Transverse colon (tissue), 4 donors: ENCODE results near the gene CDON. TPM values are rescaled to one million over a fixed set of nuclear protein-coding genes. Genes with fewer than 3 reads are reported as not detected.

ENCODE experiments used
- DNase-seq: peaks from one replicate; pipeline ENCODE4 v3.0.0-alpha.2; 2019
- H3K27ac ChIP-seq, 4 donors: fragments of 200-600 bp; sonication (generic); 2 replicates each; pipeline ENCODE4 v1.5.1; 2016 to 2018; ENCODE audit warnings: inconsistent platforms in 4 of 4
- H3K27me3 ChIP-seq: fragments of 200-600 bp; sonication (generic); 2 replicates; pipeline ENCODE4 v1.5.1; 2017; ENCODE audit warnings: inconsistent platforms
- H3K36me3 ChIP-seq, 4 donors: fragments of 200-600 bp; sonication (generic); 2 replicates each; pipeline ENCODE4 v1.5.1; 2017 to 2019; ENCODE audit warnings: inconsistent platforms in 4 of 4
- H3K4me1 ChIP-seq, 4 donors: fragments of 200-600 bp; sonication (generic); 2 replicates each; pipeline ENCODE4 v1.5.1; 2017 to 2020; ENCODE audit warnings: inconsistent platforms in 4 of 4
- H3K4me3 ChIP-seq, 4 donors: fragments of 200-600 bp; sonication (generic); 1 replicate in 1 of 4; 2 replicates in 3 of 4; pipeline versions ENCODE4 v1.5.1 to v1.6.1; 2017 to 2019; ENCODE audit warnings: inconsistent platforms in 4 of 4
- H3K9me3 ChIP-seq, 2 donors: fragments of 200-600 bp; sonication (generic); 2 replicates each; pipeline ENCODE4 v1.5.1; 2017 to 2019; ENCODE audit warnings: inconsistent platforms in 2 of 2
- EP300 ChIP-seq: sonication (generic); formaldehyde crosslinking; IDR thresholded peaks from one replicate; pipeline ENCODE4 v1.6.1; 2017; ENCODE audit warnings: antibody characterized with exemption, low read depth
- POLR2A ChIP-seq: fragments of 450-650 bp; IDR thresholded peaks from one replicate; pipeline ENCODE4 v1.6.1; 2016; ENCODE audit warnings: antibody characterized with exemption, mild to moderate bottlenecking, moderate library complexity
- POLR2AphosphoS5 ChIP-seq, 3 donors: sonication (generic); formaldehyde crosslinking; IDR thresholded peaks; one replicate each; pipeline ENCODE4 v1.6.1; 2016; ENCODE audit warnings: antibody characterized with exemption in 3 of 3
- WGBS, 2 donors: methylation state at CpG; one replicate each; pipeline ENCODE4 v1.1.5; 2018; ENCODE audit warnings: low coverage in 1 of 2; 5-methylcytosine and 5-hydroxymethylcytosine counted together
- in situ Hi-C, 4 donors: fragments of 200-750 bp; cut with MboI; loops; one replicate each; pipeline versions ENCODE4 v1.15.0 to v1.15.1; 2017; ENCODE audit warnings: low sequenced_read_pairs in 3 of 4, low pct_ligation_motif_present in 1 of 4, low pct_unique_long_range_greater_than_20kb in 1 of 4
- intact Hi-C: fragments of 100-400 bp; cut with DNase I; formaldehyde crosslinking; loops from one replicate; pipeline ENCODE4 v1.15.1; 2023; ENCODE audit warnings: low total_unique reads
- total RNA-seq, 4 donors: library from RNA; depleted of rRNA; stranded (reverse); fragments of >200 nt; gene quantifications; one replicate each; pipeline ENCODE4 v1.1.0, GENCODE V29; 2016
- TF ChIP-seq, protein P1 (sequence below), 5 experiments: fragments of 200-600 bp in 3 of 5; fragments of 450-650 bp in 2 of 5; sonication (generic) in 3 of 5; IDR thresholded peaks; 1 replicate in 2 of 5; 2 replicates in 3 of 5; pipeline ENCODE4 v1.5.1; 2016 to 2017; ENCODE audit warnings: antibody characterized with exemption in 5 of 5, inconsistent platforms in 3 of 5, mild to moderate bottlenecking in 2 of 5, moderate library complexity in 1 of 5

Gene CDON
- total RNA-seq, 4 donors from 2014 or later = 7.6 to 31.0 (median 9.9) TPM

DNA sequence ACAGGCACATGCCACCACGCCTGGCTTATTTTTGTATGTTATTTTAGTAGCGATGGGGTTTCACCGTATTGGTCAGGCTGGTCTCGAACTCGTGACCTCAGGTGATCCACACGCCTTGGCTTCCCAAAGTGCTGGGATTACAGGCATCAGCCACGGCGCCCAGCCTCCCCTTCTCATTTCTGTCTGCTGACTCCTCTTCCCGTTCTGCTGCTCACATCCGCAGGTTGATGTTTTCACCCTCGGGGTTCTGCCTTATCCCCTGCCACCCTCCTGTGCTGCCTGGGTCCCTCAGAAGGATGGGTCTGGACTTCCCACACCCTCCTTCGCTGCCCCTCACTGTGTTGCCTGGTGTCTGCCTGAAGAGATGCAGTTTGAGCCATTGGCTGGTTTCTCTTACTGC is 136.0 kb downstream of the CDON start:
- Histone ChIP-seq H3K36me3 (no peaks in the 10 kb centered on the region), H3K4me1 (peaks cover 0 to 9% (median 2%) of the 10 kb centered on the region in 4 donors), H3K4me3 (no peak overlapping the region), H3K27ac (no peak overlapping the region), H3K27me3 (peaks cover 10% of the 10 kb centered on the region), H3K9me3 (no peaks in the 10 kb centered on the region)
- DNase-seq = no peak
- WGBS, 2 donors = 85 to 89% methylated on average over 8 to 12 of the region's 12 CpGs
- intact Hi-C loops = no loop called here
- TF ChIP-seq, protein P1, sequence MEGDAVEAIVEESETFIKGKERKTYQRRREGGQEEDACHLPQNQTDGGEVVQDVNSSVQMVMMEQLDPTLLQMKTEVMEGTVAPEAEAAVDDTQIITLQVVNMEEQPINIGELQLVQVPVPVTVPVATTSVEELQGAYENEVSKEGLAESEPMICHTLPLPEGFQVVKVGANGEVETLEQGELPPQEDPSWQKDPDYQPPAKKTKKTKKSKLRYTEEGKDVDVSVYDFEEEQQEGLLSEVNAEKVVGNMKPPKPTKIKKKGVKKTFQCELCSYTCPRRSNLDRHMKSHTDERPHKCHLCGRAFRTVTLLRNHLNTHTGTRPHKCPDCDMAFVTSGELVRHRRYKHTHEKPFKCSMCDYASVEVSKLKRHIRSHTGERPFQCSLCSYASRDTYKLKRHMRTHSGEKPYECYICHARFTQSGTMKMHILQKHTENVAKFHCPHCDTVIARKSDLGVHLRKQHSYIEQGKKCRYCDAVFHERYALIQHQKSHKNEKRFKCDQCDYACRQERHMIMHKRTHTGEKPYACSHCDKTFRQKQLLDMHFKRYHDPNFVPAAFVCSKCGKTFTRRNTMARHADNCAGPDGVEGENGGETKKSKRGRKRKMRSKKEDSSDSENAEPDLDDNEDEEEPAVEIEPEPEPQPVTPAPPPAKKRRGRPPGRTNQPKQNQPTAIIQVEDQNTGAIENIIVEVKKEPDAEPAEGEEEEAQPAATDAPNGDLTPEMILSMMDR (IDR thresholded peaks at IDR 0.05) = no peak
- no peak for TF ChIP-seq POLR2A
- TF ChIP-seq POLR2AphosphoS5 (IDR thresholded peaks at IDR 0.05) = no peak
- TF ChIP-seq EP300 = no peak
- in situ Hi-C loops = loop anchor here in 2 of 4 donors (10.0 kb wide), 1 partner anchor 268 kb away; no protein-coding TSS in a partner anchor

DNA sequence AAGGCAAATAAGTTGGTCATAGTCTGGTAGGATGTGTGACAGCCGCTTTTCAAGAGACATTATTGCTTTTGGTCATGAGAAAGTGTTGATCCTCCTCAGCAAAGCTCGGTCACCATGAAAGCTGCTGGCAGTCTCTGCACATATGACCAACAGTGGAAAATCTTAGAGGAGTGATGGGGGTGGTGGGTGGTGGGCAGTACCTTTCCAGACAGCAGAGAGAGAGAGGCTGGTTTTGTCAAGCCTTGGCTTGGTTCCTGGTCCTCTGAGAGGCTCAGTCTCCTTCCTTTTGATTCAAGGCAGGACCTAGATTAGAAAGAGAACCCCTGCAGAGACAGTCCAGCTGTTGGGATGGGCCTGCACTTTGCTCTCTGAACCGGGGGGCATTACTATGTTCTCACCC is 136.9 kb downstream of the CDON start:
- Histone ChIP-seq H3K9me3 (no peaks in the 10 kb centered on the region), H3K4me1 (peaks cover 0 to 9% (median 4%) of the 10 kb centered on the region in 4 donors), H3K36me3 (no peaks in the 10 kb centered on the region), H3K27ac (no peak overlapping the region), H3K27me3 (peaks cover 10% of the 10 kb centered on the region), H3K4me3 (no peak overlapping the region)
- in situ Hi-C loops (loop anchor here in 2 of 4 donors (10.0 kb wide), 1 partner anchor 269 kb away; no protein-coding TSS in a partner anchor), intact Hi-C loops (no loop called here)
- no peak for DNase-seq
- TF ChIP-seq EP300 (no peak), POLR2A (no peak), POLR2AphosphoS5 (IDR thresholded peaks at IDR 0.05) (no peak)
- TF ChIP-seq, protein P1 (IDR thresholded peaks at IDR 0.05) = no peak
- 47% methylated on average over 3 of the region's 3 CpGs; no CpG with 5 or more reads in 1 of the 2 donors for WGBS, 2 donors

DNA sequence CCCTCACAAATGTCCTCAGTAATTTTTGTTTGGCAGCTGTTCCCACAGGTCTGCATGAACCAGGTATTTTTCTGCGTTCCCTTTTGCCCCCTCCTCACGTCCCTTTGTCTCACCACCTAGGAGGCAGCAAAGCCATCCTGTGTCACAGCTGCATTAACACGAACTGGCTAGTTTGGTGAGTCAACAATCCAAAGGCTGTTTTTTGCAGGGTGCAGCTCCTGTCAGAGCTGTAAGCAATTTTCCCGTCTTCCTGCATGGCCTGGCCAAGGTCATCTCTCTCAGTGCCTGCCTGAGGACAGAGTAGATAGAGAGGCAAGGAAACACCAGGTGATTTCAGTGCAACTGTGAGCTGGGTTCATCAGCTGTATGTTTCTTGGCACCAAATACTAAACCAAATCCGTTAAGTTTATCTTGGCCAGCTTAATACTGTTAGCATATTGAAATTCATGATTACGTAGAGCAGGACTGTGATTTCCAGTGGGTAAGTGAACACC is 137.4 kb downstream of the CDON start:
- H3K4me3 ChIP-seq = no peak overlapping the region
- no peaks in the 10 kb centered on the region for H3K36me3 ChIP-seq
- TF ChIP-seq EP300 = no peak
- TF ChIP-seq POLR2AphosphoS5 (IDR thresholded peaks at IDR 0.05) = peak in 1 of 3 donors; percentile 14
- TF ChIP-seq, protein P1 (IDR thresholded peaks at IDR 0.05) = peak in 1 of 5 experiments; percentile 32
- peaks cover 0 to 12% (median 4%) of the 10 kb centered on the region in 4 donors for H3K4me1 ChIP-seq
- intact Hi-C loops (no loop called here), in situ Hi-C loops (loop anchor here in 2 of 4 donors (10.0 kb wide), 1 partner anchor 270 kb away; no protein-coding TSS in a partner anchor)
- WGBS, 2 donors = 25 to 34% methylated on average over 3 to 6 of the region's 6 CpGs
- no peaks in the 10 kb centered on the region for H3K9me3 ChIP-seq
- peak; percentile 42 for DNase-seq
- H3K27ac ChIP-seq = no peak overlapping the region
- peaks cover 10% of the 10 kb centered on the region for H3K27me3 ChIP-seq

DNA sequence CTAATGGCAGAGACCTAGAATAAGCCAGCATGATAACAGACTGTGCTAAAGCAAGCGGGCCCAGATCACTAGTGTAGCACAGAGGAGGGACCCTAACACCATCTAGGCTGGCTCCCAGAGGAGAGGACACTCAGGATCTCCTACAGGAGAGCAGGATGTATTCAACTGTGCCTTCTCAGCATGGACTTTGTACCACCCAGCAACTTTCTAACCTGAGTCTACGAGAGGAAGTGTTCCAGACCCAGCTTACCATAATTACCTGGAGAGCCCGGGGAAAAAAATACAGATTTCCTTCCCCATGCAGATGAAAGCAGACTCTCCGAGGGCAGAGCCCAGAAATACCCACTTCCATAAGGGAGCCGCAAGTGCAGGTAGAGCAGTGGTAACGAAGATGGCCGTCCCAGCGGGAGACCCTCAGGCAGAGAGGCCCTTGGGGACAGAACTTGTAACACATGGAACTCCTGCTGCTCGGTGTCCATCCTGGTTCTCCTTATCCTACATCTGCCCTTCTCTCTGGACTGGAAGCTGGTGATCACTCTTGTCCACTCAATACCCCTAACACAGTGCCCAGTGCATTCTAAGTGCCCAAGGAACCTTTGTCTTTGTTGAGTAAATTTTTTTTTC is 138.2 kb downstream of the CDON start:
- Histone ChIP-seq H3K4me3 (no peak overlapping the region), H3K4me1 (peaks cover 0 to 12% (median 4%) of the 10 kb centered on the region in 4 donors), H3K27me3 (peaks cover 13% of the 10 kb centered on the region), H3K9me3 (no peaks in the 10 kb centered on the region), H3K27ac (no peak overlapping the region), H3K36me3 (no peaks in the 10 kb centered on the region)
- in situ Hi-C loops = loop anchor here (5.0 to 10.0 kb wide), 3 partner anchors 270 to 278 kb away; no protein-coding TSS in a partner anchor
- 20 to 72% methylated on average over 2 to 9 of the region's 9 CpGs for WGBS, 2 donors
- intact Hi-C loops = no loop called here
- TF ChIP-seq POLR2AphosphoS5 (IDR thresholded peaks at IDR 0.05) = no peak
- no peak for TF ChIP-seq POLR2A
- no peak for DNase-seq
